GM12801 (cell line): Measurements from ENCODE around the gene ASXL3.

Experiments used
- CTCF ChIP-seq: IDR thresholded peaks from one replicate; pipeline ENCODE4 v1.5.1; 2011; ENCODE audit warnings: control low read depth; ENCODE audit not compliant: insufficient read length; ENCODE audit errors: extremely low read depth

Gene ASXL3

GRCh38 chr18:33660696-33661310, 82.8 kb downstream of the ASXL3 start:
- no peak for TF ChIP-seq CTCF

- TF ChIP-seq CTCF, result no peak
Observed at GRCh38 chr18:33664241-33664874, 86.3 kb downstream of the ASXL3 start.

DNA sequence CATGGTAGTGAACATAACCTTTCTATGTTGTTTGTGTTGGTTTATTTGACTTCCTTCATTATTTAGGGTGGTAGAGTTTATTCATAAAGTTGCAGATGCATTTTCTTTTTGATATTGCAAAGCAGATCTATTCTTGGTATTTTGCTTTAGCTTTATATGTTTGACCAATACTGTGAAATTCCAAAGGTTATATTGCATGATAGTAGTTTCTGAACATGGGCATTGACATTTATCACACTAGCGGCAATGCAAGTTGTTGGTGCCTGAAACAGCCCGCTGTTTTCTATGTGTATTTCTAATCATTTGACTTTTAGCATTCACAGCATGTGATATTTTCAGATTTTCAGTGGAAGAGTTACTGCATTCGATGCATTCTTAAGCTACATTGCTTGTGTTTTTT, 87.2 kb downstream of the ASXL3 start:
- no peak for TF ChIP-seq CTCF

- no peak for TF ChIP-seq CTCF
Observed at GRCh38 chr18:33665641-33666040, 87.6 kb downstream of the ASXL3 start.

- TF ChIP-seq CTCF, result no peak
Observed at GRCh38 chr18:33666915-33667314, 88.9 kb downstream of the ASXL3 start.

- no peak for TF ChIP-seq CTCF
Observed at GRCh38 chr18:33669589-33669988, 91.6 kb downstream of the ASXL3 start.

GRCh38 chr18:33670029-33670428, 92.0 kb downstream of the ASXL3 start:
- no peak for TF ChIP-seq CTCF
